Activated CD4-positive, alpha-beta T cell treated with anti-CD3 and anti-CD28 coated beads, Interleukin-2, amount 50 U/mL, for 1 hour (primary cell): ENCODE data around the gene CHRNE.

Experiments
- DNase-seq: peaks from one replicate; pipeline ENCODE4 v3.0.0-alpha.2; 2020

The CHRNE gene

GRCh38 chr17:4901648-4902344 lies 1.1 kb downstream of the CHRNE start:
- peak; percentile 10 for DNase-seq

DNA sequence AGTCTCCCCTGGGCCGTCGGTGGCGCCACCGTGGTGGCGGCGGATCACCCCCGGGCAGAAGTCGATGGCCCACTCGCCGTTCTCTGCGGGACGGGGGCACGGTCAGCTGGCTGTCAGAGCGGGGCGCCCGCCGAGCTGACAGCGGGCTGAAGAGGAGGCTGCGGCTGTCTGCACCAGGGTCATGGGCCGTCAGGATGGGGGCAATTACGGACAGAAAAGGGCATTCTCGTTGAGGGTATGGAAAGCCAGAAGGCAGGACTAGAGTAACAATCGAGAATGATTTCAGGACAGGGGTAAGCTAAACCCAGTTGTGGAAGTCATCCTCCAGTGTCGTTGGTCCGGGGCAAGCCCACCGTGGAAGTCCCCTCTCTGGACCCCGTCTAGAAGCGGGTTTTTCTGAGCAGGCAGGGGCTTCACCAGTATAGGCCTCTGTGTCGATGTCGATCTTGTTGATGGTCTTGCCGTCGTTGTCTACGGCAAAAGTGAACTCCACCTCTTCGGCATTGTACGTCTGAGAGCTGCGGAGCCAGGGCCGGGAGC lies 1.7 kb downstream of the CHRNE start:
- no peak for DNase-seq

DNA sequence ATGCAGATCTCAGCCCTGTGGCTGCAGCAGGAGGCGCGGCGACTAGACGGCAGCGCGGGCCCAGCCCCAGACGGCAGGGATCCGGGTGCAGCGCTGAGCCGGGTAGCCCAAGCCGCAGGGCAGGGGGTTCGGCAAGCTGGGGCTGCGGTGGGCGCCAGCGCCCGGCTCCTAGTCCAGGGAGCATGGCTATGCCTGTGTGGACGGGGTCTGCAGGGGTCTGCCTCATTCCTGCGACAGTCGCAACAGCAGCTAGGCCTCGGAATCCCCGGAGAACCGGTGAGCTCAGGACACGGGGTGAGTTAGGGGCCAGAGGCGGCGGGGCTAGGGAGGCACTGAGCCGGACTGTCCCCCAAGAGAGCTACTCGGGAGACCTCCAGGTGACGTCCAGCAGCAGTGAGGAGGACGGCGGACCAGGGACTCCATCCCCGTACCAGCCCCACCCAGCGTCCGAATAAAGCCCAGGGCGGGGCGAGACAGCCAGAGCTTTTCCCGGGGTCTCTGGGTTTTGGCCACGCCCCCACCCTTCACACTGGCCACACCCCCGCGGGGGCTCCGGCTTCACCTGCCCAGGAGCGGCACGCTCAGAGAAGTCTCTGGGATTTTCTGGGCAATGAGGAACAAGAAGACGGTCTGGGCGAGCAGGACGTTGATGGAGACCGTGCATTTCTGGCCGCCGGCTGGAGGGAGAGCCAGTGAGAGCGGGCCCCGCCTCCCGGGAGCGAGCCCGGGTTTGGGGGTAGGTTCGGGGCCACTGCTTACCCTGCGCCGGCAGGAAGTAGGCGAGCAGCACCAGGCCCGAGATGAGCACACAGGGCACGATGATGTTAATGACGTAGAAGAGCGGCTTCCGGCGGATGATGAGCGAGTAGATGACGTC lies 2.4 kb downstream of the CHRNE start:
- peak; percentile 55 for DNase-seq

GRCh38 chr17:4899341-4900230 lies 3.3 kb downstream of the CHRNE start, which contains the start of gene C17orf107:
Gene C17orf107, plus strand, starts transcription at chr17:4899536. Its CDS starts 227 bp downstream, at chr17:4899763.
- peak; percentile 94 for DNase-seq

- no peak for DNase-seq
Observed at GRCh38 chr17:4898927-4899326, 4.0 kb downstream of the CHRNE start.

DNA sequence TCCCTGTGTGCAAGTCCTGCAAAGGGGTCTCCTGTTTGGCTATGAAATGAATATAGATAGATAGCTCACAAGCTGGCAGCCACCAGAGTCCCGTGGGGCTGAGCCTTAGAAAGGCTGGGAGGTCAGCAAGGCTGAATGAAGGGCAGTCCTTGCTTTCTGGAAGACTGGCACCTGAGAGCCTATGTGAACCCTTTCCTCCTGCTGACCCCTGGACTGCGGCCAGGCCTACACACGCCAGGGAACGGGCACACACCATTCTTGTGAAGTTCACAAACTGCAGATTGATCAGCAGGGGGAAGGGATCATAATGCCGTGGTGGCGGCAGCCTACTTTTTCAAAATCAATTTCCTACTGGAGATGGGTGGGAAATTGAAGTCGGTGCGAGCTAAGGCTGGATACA lies 4.5 kb downstream of the CHRNE start:
- no peak for DNase-seq

DNA sequence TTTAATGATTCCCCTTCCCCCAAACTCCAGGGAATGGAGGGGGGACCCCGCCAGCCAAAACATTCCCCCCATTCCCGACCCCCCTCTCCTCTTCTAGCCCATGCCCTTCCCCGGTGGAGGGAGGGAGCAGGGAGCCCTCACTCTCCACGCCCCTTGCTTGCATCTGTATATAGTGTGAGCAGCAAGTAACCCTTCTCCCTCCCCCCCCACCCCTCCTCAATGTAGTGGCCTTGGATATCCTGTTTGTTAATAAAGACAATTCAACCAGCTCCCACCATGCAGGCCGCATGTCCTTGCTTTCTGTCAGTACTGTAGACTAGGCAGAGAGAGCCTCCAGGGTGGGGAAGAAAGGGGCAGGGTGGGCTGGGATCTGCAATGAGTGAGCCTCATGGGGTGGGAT lies 5.1 kb downstream of the CHRNE start:
- no peak for DNase-seq

DNA sequence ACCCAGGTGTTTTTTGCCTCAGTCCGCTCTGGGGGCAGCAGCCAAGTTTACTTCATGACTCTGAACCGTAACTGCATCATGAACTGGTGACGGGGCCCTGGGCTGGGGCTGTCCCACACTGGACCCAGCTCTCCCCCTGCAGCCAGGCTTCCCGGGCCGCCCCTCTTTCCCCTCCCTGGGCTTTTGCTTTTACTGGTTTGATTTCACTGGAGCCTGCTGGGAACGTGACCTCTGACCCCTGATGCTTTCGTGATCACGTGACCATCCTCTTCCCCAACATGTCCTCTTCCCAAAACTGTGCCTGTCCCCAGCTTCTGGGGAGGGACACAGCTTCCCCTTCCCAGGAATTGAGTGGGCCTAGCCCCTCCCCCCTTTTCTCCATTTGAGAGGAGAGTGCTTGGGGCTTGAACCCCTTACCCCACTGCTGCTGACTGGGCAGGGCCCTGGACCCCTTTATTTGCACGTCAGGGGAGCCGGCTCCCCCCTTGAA lies 5.7 kb downstream of the CHRNE start:
- no peak for DNase-seq

DNA sequence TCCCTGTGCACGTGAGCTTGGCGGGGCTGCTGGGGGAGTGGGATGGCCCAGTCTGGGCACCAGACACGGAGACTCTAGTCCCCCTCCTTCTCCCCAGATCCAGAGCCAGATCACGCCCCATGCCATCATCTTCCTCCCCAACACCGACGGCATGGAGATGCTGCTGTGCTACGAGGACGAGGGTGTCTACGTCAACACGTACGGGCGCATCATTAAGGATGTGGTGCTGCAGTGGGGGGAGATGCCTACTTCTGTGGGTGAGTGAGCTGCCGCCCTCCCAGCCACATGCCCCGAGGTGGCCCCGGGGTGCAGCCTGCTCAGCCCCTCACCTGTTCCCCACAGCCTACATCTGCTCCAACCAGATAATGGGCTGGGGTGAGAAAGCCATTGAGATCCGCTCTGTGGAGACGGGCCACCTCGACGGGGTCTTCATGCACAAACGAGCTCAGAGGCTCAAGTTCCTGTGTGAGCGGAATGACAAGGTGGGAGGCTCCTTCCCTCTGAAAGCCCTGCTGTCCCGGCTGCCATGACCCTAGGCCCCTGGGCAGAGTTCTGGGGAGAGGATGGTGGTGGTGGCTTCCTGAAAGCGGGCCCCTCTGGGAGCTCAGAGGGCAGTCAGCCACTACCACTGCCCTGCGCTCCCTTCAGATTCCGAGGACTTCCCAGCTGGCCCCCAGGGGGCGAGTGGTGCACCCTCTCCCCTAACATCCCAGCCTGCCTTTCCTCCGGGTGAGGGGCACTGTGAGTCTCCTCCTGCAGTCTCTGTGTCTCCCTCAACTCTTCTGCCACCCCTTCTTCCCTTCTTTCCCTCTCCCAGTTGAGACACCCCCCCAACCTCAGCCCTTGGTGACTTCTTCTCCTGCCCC lies 6.3 kb downstream of the CHRNE start:
- DNase-seq, result no peak

- no peak for DNase-seq
Observed at GRCh38 chr17:4895657-4896331, 7.1 kb downstream of the CHRNE start.

- no peak for DNase-seq
Observed at GRCh38 chr17:4895121-4895520, 7.8 kb downstream of the CHRNE start.

DNA sequence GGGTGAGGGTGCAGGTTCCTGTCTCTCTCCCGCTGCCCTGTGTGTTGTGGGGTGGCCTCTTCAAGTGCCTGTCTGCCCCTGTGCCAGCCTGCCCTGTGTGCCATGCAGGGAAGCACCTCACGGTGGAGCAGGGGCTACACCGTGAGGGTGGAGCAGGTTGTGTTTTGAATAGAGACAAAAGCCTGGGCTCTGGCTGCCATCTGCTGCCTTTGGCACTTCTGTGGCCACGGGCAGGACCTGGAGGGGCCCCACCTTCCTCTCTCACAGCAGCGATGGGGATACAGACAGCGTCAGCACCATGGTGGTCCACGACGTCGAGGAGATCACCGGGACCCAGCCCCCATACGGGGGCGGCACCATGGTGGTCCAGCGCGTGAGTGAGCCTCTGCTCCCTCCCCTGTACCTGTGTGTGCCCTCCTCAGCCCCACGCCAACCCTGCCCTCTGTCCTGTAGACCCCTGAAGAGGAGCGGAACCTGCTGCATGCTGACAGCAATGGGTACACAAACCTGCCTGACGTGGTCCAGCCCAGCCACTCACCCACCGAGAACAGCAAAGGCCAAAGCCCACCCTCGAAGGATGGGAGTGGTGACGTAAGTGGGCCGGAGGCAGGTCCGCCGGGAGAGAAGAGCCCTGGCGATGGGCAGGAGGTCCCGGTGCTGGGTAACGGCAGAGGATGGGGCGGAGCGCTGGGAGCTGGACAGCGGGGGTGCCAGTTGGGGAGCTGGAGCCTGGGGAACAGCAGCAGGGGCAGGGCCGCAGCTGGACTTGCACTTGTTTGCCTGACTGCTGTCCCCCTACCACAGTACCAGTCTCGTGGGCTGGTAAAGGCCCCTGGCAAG lies 9.0 kb downstream of the CHRNE start:
- DNase-seq, result no peak

DNA sequence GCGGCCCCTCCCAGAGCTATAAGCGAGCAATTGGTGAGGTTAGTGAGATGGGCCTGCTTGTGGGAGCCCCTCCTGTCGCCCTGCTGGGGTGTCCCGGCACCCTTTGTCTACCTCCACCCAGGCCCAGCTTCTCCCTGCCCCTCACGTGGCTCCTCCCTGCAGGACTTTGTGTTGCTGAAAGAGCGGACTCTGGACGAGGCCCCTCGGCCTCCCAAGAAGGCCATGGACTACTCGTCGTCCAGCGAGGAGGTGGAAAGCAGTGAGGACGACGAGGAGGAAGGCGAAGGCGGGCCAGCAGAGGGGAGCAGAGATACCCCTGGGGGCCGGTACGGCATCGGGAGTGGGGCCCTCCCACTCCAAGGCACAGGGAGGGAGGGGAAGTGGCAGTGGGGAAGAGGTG lies 9.6 kb downstream of the CHRNE start:
- DNase-seq, result no peak

- DNase-seq, result no peak
Observed at GRCh38 chr17:4892499-4893221, 10.2 kb downstream of the CHRNE start.

GRCh38 chr17:4891411-4892410 lies 11.2 kb downstream of the CHRNE start:
- DNase-seq, result no peak

GRCh38 chr17:4887581-4887980 lies 15.3 kb downstream of the CHRNE start:
- no peak for DNase-seq

DNA sequence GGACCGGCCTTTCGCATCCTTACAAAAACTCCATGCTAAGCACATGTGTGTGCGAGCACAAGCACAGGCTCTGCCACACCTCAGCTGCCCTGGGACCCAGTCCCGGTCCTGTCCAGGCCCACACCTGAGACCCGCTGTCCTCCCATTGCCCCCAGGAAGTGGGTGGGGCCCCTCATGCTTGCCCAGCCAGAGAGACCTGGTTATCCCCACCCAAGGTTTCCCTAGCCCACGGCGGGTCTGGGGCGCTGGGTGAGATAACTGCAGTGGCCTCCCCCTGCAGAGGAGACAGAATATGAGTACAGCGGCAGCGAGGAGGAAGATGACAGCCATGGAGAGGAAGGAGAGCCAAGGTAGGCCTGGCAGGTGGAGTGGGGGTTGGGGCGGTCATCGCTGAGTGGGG lies 16.1 kb downstream of the CHRNE start:
- DNase-seq, result no peak

GRCh38 chr17:4884489-4884888 lies 18.4 kb downstream of the CHRNE start:
- no peak for DNase-seq
